Esophagus muscularis mucosa (tissue), 4 donors: Measurements from ENCODE around the gene GIGYF1. TPM values are rescaled to one million over a fixed set of nuclear protein-coding genes. Genes with fewer than 3 reads are reported as not detected.

Source experiments
- DNase-seq: peaks from one replicate; pipeline ENCODE4 v3.0.0-alpha.2; 2017; ENCODE audit errors: extremely low spot score
- H3K27ac ChIP-seq, 4 donors: fragments of 200-600 bp; sonication (generic); replicated peaks in 1 of 4; 1 replicate in 3 of 4; 2 replicates in 1 of 4; pipeline ENCODE4 v1.5.1; 2016 to 2019; ENCODE audit warnings: mild to moderate bottlenecking in 1 of 4
- H3K27me3 ChIP-seq, 4 donors: fragments of 200-600 bp; sonication (generic); one replicate each; pipeline versions ENCODE4 v1.5.1 to v1.6.0; 2016 to 2019
- H3K36me3 ChIP-seq, 4 donors: fragments of 200-600 bp; sonication (generic); one replicate each; pipeline ENCODE4 v1.5.1; 2016 to 2019
- H3K4me1 ChIP-seq, 4 donors: fragments of 200-600 bp; sonication (generic); one replicate each; pipeline ENCODE4 v1.5.1; 2016 to 2019
- H3K4me3 ChIP-seq, 4 donors: fragments of 200-600 bp; sonication (generic); 1 replicate in 2 of 4; 2 replicates in 2 of 4; pipeline ENCODE4 v1.5.1; 2016 to 2019; ENCODE audit warnings: mild to moderate bottlenecking in 4 of 4, moderate library complexity in 1 of 4
- H3K9me3 ChIP-seq, 4 donors: fragments of 200-600 bp; sonication (generic); 1 replicate in 3 of 4; 2 replicates in 1 of 4; pipeline ENCODE4 v1.5.1; 2016 to 2019
- EP300 ChIP-seq: sonication (generic); formaldehyde crosslinking; IDR thresholded peaks from one replicate; pipeline ENCODE4 v1.6.1; 2017; ENCODE audit warnings: antibody characterized with exemption
- POLR2A ChIP-seq: fragments of 450-650 bp; IDR thresholded peaks from one replicate; pipeline ENCODE4 v1.6.1; 2017; ENCODE audit warnings: antibody characterized with exemption, moderate library complexity, mild to moderate bottlenecking, low read depth
- POLR2AphosphoS5 ChIP-seq, 2 donors: sonication (generic); formaldehyde crosslinking; IDR thresholded peaks; one replicate each; pipeline ENCODE4 v1.6.1; 2017; ENCODE audit warnings: antibody characterized with exemption in 2 of 2
- WGBS: methylation state at CpG from one replicate; pipeline ENCODE4 v1.1.5; 2018; 5-methylcytosine and 5-hydroxymethylcytosine counted together
- intact Hi-C: fragments of 100-400 bp; cut with DNase I; formaldehyde crosslinking; loops from one replicate; pipeline ENCODE4 v1.15.1; 2023
- total RNA-seq, 4 donors: library from RNA; depleted of rRNA; stranded (reverse); fragments of >200 nt; gene quantifications; one replicate each; pipeline versions ENCODE4 v1.1.0 to v1.2.1, GENCODE V29; 2016
- TF ChIP-seq, protein P1 (sequence below), 3 experiments: fragments of 200-600 bp in 2 of 3; fragments of 450-650 bp in 1 of 3; sonication (generic) in 2 of 3; IDR thresholded peaks; one replicate each; pipeline ENCODE4 v1.5.1; 2017 to 2019; ENCODE audit warnings: antibody characterized with exemption in 3 of 3, mild to moderate bottlenecking in 2 of 3, moderate library complexity in 1 of 3

GIGYF1 gene
- total RNA-seq, 4 donors from 2014 or later = 19.5 to 33.5 (median 30.9) TPM

DNA sequence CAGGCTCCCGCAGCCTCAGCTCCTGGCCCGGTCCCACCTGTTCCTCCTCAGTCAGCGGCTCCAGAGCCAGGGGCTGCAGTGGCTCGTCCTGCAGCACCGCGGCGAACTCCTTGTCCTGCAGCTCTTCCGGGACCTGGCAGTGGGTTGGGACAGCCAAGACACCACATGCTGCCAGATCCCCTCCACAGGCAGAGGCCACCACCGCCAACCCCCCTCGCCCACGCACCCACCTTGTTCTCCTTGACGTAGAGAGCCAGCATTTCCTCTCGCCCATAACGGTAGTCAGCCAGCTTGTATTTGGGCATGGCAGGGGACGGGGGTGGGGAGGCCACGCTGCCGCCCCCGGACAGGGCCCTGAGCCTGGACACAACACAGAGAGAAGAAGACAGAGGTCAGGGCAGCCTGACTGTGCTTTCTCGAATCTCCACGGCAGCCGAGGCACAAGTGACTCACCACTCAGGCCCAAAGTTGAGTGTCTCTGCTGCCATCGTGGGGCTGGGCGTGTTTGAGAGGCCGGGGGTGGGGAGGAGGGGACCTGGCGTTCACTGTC, 6.2 kb downstream of the GIGYF1 start:
- TF ChIP-seq EP300 (no peak), POLR2A (no peak), POLR2AphosphoS5 (IDR thresholded peaks at IDR 0.05) (no peak)
- TF ChIP-seq, protein P1, sequence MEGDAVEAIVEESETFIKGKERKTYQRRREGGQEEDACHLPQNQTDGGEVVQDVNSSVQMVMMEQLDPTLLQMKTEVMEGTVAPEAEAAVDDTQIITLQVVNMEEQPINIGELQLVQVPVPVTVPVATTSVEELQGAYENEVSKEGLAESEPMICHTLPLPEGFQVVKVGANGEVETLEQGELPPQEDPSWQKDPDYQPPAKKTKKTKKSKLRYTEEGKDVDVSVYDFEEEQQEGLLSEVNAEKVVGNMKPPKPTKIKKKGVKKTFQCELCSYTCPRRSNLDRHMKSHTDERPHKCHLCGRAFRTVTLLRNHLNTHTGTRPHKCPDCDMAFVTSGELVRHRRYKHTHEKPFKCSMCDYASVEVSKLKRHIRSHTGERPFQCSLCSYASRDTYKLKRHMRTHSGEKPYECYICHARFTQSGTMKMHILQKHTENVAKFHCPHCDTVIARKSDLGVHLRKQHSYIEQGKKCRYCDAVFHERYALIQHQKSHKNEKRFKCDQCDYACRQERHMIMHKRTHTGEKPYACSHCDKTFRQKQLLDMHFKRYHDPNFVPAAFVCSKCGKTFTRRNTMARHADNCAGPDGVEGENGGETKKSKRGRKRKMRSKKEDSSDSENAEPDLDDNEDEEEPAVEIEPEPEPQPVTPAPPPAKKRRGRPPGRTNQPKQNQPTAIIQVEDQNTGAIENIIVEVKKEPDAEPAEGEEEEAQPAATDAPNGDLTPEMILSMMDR (IDR thresholded peaks at IDR 0.05) = no peak
- intact Hi-C loops = no loop called here
- 82% methylated on average over 21 of the region's 25 CpGs for WGBS
- Histone ChIP-seq H3K27me3 (no peaks in the 10 kb centered on the region), H3K4me1 (peaks cover 51 to 62% (median 53%) of the 10 kb centered on the region in 4 donors), H3K9me3 (no peaks in the 10 kb centered on the region), H3K4me3 (no peak overlapping the region), H3K36me3 (peaks cover 53 to 74% (median 70%) of the 10 kb centered on the region in 4 donors), H3K27ac (no peak overlapping the region)
- DNase-seq = no peak

DNA sequence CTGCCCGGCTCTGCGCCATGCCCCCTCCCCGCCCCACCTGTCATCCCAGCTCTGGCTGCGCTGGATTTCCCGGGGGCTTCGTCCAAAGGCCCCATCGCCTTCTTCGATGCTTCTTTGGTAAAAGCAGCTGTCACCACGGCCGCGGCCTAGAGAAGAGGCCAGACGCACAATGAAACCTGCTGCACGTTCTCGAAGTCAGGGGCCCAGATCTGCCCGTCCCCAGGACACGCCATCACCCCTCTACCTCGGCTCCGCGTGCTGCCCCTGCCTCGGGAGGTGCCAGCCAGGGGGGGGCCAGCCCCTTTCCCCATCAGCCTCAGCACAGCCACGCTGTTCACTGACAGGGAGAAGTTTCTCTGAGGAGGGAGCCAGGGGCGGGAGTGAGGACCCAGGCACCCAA, 6.8 kb downstream of the GIGYF1 start:
- Histone ChIP-seq H3K27me3 (no peaks in the 10 kb centered on the region), H3K36me3 (peaks cover 57 to 79% (median 76%) of the 10 kb centered on the region in 4 donors), H3K9me3 (no peaks in the 10 kb centered on the region), H3K27ac (no peak overlapping the region), H3K4me3 (no peak overlapping the region), H3K4me1 (peaks cover 46 to 56% (median 47%) of the 10 kb centered on the region in 4 donors)
- WGBS = 88% methylated on average over 21 of the region's 22 CpGs
- DNase-seq = no peak
- TF ChIP-seq, protein P1 (IDR thresholded peaks at IDR 0.05) = no peak
- no peak for TF ChIP-seq POLR2A
- no peak for TF ChIP-seq POLR2AphosphoS5 (IDR thresholded peaks at IDR 0.05)
- no peak for TF ChIP-seq EP300
- intact Hi-C loops = no loop called here

DNA sequence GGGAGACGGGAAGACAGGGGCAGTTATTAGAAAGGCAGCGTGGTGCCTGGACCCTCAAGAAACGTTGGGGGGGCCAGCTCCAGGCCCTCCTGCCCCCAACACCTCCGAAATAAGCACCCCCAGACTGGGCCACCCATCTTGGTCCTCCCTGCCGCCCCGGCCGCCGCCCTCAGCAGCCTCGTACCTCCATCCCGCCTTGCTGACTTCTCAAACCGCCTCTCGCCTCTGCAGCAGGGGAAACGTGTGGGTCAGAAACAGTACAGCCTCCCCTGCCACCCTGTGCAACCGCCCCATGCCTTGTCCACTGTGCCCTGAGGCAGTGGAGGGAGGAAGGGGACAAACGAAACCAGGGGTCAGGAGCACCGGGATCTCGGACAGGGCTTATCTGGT, 7.2 kb downstream of the GIGYF1 start:
- Histone ChIP-seq H3K27ac (no peak overlapping the region), H3K4me1 (peaks cover 41 to 52% (median 43%) of the 10 kb centered on the region in 4 donors), H3K4me3 (no peak overlapping the region), H3K9me3 (no peaks in the 10 kb centered on the region), H3K27me3 (no peaks in the 10 kb centered on the region), H3K36me3 (peaks cover 59 to 84% (median 80%) of the 10 kb centered on the region in 4 donors)
- no peak for TF ChIP-seq EP300
- TF ChIP-seq POLR2AphosphoS5 (IDR thresholded peaks at IDR 0.05) = no peak
- TF ChIP-seq, protein P1 (IDR thresholded peaks at IDR 0.05) = no peak
- TF ChIP-seq POLR2A = no peak
- WGBS = 93% methylated on average over 16 of the region's 17 CpGs
- intact Hi-C loops = no loop called here
- DNase-seq = no peak

DNA sequence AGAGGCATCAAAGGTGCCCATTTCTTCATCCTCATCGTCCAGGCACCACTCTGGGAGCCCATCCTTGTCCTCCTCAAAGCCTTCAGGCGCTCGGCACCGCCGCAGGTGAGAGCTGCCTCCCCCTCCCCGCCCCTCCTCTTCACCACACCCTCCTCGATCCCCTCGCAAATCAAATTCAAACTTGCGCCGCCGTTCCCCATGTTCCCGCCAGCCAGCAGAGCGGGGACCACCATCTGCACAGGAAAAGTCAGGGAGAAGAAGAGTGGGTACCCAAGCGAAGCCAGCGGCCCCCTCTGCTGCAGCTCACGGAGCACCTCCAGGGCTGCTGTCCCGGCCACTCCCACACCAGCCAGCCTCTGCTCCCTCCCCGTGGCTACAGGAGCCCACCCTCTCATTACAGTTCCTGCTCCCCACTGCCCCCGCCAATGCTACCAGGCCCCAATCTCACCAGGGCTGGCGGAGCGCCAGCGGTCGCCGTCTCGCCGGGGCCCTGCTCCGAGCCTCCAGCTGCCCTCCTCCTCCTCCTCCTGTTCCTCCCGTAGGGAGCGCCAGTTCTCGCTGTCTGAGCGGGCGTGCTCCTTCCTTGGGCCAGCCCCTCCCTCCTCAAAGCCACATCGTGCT, 7.7 kb downstream of the GIGYF1 start:
- no peak for DNase-seq
- no peak overlapping the region for H3K4me3 ChIP-seq
- no peaks in the 10 kb centered on the region for H3K9me3 ChIP-seq
- H3K27me3 ChIP-seq = no peaks in the 10 kb centered on the region
- no peak for TF ChIP-seq EP300
- TF ChIP-seq, protein P1 (IDR thresholded peaks at IDR 0.05) = no peak
- no peak for TF ChIP-seq POLR2AphosphoS5 (IDR thresholded peaks at IDR 0.05)
- no peak for TF ChIP-seq POLR2A
- no peak overlapping the region for H3K27ac ChIP-seq
- peaks cover 64 to 89% (median 85%) of the 10 kb centered on the region in 4 donors for H3K36me3 ChIP-seq
- intact Hi-C loops = no loop called here
- WGBS = 77% methylated on average over 31 of the region's 33 CpGs
- peaks cover 36 to 47% (median 38%) of the 10 kb centered on the region in 4 donors for H3K4me1 ChIP-seq
